NCI-H1092 treated with DMSO at 0.1 percent for 48 hours (cell line): ENCODE results near the gene AMHR2.

Experiments used
- DNase-seq: peaks from one replicate; lab custom pipeline; 2025; lab: John Stamatoyannopoulos, UW

AMHR2 gene

DNA sequence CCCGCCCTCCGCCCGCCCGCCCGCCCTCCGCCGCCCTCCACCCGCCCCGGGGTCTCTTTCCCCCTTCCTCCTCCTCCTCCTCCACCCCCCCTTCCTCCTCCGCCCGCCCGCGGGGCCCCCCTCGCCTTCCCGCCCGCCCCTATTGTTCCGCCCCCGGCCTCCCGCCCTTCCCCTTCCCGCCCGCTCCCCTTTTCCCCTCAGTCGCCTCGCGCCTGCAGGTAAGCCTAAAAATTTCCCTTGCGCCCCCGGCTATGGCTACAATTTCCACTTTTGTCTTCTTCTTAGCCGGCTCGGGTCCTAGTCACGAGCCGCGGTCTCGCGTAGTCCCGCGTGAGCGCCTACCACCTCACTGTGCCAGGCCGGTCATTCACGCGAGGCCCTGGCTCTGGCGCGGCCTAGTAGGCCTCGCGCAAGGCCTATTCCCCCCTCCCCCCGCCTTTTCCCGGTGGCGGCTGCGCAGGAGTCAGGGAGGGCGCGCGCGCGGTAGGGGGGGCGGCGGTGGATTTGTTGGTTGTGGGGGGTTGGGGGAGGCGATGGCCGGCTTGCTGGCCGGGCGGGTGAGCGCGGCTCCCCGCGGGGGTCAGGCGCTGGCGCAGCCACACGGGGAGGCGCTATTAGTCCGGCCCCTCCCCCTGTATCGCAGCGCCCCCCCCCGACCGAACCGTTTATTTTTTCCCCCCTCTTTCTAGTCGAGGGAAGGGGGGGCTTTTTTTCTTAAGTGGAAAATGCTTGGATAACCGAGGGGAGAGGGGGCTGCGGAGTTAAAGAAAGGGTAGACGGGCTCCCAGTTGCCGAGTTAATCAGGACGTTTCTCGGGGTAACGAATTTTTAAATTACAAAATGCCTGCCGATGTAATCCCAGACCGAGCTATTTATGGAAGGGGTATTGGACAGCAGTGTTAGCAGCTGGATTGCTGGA is 28.8 kb downstream of the AMHR2 start:
- DNase-seq = peak; percentile 66

DNA sequence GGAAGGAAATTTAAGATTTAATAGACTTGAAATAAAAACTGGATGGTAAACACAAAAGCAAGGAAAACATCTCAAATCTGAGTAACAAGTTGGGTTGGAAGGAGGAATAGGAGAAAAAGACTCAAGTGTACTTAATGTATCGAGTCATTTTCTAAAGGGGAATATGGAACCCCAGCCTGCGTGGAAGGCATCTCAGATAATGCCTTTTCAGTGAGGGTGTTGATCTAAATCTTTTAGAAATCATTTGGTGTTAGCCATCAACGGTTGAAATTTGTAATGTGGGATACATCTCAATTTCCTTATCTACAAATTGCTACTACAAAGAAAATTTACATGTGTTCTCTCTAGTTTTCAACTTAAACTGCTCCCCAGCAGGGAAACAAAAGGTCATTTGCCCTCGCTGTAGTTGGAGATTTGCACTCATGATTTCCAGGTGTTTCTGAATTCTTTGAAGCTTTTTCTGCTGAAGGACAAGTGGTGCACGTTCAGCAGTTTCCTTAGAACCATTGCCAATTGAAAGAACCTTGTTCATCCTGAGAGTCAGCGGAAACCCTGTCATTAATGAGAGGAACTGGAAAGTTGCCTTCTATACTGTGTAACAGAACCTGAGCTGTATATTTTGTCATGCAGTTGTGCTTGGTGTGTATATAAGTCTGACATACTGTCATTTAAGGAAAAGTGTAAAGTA is 30.4 kb downstream of the AMHR2 start:
- DNase-seq = no peak

DNA sequence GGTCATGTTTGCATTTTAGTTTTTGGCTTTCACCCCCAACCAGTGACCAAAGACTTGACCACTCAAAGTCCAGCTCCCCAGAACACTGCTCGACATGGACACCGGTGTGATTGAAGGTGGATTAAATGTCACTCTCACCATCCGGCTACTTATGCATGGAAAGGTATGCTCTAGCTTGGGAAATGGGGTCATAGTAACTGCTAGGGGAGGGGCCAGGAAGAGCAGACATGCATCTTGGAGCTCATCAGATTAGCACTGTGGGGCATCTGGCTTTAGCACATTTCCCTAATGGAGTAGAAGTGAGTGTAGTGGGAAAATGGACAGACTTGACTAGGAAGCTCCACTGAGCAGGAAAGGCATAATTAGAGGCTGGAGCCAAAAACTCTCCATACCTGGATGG is 31.1 kb downstream of the AMHR2 start:
- DNase-seq = no peak

DNA sequence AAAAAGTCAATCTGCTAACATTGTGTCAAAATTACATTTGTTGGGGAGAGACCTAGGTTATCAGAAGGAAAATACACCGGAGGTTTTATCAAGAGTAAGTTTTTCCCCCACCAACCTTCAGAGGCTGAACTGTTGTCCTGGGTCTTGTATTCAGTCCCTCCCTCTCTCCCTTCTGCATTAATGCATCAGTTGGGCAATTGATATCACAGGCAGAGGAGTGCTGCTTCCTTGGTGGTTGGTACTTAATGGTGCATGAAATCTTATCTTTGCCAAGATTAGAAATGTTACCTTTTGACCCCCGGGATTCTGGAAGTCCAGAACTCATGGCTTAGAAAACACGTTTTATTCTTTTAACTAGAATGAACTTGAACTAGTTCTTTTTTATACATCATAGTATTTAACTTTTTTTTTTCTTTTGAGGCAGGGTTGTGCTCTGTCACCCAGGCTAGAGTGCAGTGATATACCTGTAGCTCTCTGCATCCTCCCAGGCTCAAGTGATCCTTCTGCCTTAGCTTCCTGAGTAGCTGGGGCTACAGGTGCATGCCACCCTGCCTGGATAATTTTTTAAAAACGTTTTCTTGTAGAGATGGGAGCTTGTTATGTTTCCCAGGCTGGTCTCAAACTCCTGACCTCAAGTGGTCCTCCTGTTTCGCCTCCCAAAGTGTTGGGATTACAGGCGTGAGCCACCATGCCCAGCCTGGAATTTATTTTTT is 33.2 kb downstream of the AMHR2 start:
- no peak for DNase-seq

DNA sequence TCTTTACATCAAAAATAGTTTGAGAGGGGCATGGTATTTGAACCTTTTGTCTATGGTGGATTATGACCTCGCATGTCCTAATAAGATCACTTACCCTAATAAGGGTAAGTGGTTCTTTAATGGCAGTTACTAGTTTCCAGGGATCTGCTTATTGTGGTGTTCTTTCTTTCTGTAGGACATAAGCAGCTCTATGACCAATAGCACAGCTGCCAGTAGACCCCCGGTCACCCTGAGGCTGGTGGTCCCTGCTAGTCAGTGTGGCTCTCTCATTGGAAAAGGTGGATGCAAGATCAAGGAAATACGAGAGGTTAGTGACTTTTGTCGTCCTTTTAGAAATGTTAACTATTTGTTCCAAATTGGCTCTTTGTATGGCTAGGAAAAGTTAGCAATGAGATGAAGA is 35.4 kb downstream of the AMHR2 start:
- no peak for DNase-seq

DNA sequence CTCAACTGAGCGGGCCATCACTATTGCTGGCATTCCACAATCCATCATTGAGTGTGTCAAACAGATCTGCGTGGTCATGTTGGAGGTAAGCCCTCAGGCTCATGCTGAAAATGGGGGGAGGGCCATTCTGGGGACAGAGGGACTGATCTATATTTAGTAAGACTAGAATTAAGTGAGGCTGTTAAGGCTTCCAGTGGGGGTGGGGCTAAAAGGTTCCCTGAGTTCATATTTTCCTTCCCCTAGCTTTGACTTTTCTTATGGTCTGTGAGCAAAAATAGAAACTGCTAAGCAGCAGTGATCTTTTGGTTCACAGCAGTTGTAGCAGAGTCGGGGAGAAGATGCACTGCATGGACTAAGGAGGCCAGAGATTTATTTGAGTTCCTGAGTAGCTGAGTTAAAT is 37.4 kb downstream of the AMHR2 start:
- no peak for DNase-seq

DNA sequence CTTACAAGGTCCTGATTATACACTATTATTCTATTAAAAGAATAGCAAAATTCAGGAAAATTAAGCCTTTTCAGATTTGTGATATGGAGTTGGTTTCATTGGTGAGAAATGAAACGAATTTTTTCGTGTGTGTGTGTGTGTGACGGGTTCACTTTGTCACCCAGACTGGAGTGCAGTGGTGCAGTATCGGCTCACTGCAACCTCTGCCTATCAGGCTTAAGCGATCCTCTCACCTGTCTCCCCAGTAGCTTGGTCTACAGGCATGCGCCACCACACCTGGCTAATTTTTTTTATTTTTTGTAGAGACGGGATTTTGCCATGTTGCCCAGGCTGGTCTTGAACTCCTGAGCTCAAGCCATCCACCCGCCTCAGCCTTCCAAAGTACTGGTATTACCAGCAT is 37.9 kb downstream of the AMHR2 start:
- DNase-seq = no peak

DNA sequence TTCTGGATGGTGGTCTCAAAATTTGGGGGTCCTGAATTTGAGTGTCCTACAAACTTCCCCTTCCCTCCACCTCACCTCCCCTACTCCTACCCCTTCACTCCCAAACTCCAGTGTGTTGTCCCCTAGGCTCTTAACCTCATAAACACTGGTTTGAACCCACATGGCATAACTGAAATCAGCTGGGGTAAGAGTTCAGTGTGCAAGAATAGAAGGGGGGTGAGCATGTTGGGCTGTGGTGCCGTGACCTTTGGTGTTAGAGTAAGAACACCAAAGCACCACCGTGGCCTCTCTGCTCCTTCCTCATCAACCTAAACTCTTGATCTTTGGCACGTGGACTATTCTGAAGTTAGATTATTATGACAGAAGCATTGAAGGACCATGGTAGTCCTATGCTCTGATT is 39.3 kb downstream of the AMHR2 start:
- no peak for DNase-seq

DNA sequence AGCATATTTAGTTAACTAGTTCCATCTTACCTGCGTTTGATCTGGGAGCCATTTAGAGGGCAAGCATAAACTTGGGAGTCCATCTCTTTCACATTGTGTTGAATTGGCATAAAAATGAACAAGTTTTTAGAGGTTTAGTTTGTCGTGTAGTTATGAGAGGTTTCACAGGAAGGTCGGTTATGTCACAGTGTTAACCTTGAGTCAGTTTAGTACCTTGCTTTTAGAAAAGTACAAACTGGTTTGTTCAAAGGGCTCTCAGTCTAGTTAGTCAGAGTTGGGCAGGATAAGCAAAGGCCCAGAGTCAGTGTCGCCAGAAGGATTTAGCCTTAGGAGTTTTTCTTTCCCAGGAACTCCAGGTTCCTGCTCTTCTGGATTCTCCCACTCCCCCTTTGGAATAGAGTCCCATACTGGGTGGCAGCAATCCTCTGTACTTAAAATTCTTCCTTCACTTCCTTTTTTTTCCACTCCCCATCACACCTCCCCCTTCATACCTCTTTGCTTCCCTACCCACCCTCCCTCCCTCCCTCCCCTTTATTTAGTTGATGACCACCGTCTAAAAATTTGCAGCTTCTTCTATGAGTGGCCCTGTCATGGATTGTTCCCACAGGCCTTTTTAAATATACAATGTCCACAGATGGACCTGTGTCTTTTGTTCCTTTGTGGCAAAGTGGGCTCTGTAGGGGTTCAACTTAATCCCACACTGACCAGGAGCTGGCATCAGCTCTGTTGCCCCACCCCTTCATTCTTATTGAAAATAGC is 40.3 kb downstream of the AMHR2 start:
- DNase-seq = no peak

DNA sequence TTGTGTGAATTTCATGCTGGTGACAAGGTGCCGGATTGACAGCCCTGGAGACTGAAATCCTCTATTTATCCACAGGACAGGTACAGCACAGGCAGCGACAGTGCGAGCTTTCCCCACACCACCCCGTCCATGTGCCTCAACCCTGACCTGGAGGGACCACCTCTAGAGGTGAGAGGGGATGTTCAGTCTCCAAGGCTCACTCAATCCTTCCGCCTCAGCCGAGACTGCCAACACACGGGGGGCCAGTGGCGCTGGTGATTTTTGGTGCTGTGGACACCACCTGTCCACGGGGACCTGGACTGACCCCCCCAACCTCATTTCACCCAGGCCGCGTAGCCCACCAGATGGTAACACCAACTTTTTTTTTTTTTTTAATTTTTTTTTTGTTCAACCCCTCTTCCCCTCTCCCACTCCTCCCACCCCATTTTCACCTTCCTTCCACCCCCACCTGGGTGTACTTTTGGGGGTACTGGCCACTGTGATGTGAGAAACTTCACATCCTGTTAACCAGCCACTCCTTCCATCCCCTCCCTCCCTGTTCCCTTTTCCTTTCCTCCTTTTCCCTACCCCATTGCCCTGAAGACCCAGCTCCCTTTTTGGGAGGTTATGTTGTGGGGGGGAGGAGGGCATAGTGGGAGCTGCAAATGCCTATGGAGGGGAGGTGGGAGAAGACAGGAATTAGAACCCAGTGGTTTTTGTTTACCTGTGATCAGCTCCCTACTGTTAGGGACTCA is 41.2 kb downstream of the AMHR2 start:
- DNase-seq = no peak

DNA sequence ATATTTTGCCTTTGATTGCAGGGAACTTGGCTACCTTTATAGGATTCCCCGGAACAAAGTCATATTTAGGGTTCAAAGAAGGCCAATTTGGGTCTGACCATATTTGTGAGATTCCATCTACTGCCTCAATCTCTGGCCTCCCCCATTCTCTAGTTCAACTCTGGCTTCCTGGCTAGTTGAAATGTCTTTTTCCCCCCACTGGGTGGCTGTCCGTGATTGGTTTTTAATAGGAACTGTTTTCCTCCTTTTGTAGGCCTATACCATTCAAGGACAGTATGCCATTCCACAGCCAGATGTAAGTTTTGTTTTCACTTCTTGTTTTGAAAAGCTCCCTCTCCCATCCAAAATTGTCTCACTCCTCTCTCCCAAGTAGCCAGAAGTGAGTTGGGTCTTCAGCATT is 42.0 kb downstream of the AMHR2 start:
- DNase-seq = no peak

DNA sequence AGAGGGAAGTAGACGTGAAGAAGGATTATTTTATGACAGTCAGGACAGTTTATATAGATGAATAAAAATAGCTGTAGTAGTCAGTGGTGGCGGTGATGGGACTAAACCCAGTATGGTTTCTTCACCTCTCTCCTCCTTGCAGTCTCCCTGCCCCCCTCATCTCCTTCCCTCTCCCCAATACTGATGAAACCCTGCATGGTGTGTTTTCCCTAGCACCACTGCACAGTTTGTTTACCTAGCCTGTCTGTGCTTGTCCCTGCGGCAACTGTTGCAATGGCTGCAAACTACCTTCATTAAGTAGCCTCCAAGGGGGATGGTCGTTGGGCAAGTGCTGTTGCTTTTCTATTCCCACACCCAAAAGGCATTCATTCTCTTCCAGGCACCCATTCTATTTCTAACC is 43.0 kb downstream of the AMHR2 start:
- DNase-seq = no peak

DNA sequence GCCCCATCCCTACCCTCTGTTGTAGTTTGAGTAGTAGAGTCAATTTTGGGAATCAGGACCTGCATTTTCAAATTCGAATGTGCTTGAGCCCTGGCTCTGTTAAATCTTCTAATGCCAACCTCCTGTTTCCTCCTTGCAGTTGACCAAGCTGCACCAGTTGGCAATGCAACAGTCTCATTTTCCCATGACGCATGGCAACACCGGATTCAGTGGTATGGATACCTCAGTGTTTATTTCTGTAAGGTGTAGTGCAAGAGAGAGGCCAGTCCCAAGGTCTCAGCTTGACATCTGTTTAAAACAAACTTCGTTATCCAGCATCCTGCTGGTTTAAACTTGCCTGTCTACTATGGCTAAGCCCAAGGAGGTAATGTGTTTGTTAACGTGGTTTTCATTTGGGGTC is 43.4 kb downstream of the AMHR2 start:
- no peak for DNase-seq

DNA sequence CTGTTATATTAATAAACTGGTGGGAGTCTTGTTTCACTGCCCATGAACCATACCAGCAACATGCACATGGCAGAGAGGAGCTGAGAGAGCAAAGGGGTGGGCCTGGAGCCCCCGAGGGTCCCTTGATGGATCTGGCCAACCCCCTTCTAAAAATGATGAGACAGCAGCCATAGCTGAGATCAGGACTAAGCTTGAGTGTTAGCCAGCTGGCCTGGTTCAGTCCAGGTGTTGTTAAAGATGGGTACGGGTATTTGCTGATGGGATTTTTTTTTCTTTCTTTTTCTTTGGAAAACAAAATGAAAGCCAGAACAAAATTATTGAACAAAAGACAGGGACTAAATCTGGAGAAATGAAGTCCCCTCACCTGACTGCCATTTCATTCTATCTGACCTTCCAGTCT is 44.2 kb downstream of the AMHR2 start:
- DNase-seq = no peak

DNA sequence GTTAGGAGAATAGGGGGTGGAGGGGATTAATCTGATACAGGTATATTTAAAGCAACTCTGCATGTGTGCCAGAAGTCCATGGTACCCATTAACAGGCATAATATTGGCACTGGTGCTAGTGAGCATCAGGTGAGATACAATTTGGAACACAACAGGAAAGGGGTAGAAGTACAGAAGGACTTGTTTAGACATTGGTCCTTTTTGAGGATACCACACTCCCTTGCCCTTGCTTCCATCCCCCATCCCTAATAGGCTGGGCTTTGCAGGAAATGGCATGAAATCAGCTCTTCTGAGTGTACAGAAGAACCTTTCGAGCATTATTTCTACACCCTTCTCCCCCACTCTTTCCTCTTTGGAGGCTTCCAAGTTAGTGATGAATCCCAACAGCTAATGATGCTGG is 44.6 kb downstream of the AMHR2 start:
- DNase-seq = no peak

DNA sequence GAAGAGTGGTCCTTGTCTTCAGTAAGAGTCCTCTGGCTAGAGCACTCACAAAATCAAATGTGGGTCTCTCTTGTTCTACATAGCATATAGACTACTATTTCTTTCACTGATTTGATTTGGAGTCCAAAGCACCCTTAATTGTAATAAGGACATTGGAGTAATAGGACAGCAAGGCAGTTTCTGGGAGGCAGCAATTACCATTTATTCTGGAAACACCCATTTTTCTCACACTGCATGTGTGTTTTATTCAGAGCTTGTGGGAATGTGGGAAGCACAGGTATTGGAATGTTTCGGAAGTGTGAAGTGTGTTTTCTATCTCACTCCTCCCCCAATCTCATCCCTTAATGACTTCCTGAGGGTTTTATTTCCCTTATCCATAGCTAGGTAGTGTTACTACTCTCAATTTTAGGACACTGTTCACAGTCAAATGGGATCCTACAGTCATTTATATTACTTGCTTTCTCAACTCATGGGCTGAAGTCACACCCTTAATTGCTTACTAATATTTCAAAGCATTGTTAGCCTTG is 48.5 kb downstream of the AMHR2 start:
- DNase-seq = no peak

DNA sequence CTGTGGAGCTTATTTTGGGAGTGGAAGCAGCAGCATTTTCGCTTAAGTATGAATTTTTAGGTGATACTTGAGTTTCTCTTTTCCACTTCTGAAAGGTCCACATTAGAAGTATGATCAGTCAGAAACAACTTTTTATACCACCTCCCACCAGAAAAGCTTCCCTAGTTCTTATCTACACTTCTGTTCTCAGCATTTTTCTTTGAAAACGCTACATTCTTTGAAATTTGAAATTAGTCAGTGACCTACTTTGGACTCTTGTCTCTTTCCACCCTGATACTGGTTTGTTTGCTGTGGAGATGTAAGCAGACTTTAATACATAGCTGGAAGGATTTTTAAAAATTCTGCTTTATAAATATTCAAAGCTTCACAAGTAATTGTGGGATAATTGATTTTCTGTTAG is 50.4 kb downstream of the AMHR2 start:
- no peak for DNase-seq

DNA sequence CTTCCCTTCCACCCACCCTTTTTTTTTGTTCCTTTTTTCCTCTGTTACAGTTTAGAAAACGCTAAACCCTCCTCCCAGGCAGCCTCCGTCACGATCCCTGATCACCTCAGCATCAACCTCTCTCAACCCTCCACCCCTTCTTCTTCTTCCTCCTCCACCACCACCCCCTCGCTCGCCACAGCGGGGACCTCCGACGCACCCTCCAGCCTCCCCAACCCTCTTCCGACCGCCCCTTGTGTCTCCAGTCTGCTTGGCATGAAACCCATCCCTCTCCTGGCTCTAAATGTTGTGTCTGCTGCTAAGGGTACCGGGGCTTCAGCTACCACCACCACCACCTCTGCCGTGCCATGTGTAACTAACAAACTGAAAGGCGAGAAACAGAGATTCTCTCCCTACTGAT is 51.2 kb downstream of the AMHR2 start:
- DNase-seq = no peak

DNA sequence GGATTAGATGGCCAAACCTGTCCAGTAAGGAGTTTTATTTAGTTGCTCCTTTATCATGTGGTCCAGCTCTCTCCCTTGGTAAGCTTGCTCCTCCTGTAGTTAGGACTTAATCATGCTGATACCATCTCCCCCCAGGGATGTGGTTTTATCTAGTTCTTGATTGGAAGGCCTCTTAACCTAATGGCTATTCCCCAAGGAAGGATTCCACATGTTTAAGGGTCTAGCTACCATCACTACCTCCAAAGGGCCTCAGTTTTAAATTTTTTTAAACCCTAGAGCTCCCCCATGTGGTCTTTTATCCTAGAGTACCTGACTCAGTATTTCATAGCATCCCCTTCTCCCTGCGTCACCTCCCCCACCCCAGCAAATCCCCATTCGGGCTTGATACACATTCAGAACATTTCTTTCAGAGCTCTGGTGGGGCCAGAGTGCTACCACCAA is 53.1 kb downstream of the AMHR2 start:
- DNase-seq = no peak

DNA sequence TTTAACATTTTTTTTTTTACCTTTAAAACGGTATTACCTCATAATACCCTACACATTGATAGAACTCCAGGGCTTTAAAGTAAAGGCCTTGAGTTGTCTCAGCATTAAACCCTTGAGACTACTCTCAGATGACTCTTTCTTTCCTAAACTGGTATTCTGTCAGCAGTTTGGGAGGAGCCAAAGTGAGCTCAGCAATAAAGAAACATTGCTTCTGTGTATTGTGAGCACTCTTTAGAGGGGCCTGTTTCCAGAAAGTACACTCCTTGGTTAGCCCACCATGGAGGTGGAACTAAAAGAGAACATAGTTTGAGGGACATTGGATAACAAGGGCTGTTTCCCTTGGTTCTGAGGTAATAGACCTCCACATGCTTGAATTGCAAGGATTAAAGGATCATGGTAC is 55.2 kb downstream of the AMHR2 start:
- no peak for DNase-seq

DNA sequence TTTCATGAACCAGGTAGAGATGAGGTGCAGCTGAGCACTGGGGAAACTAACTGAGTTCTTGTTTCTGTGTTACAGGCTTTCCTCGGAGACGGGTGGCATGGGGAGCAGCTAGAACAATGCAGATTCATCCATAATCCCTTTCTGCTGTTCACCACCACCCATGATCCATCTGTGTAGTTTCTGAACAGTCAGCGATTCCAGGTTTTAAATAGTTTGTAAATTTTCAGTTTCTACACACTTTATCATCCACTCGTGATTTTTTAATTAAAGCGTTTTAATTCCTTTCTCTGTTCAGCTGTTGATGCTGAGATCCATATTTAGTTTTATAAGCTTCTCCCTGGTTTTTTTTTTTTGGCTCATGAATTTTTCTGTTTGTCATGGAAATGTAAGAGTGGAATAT is 55.7 kb downstream of the AMHR2 start:
- DNase-seq = no peak
